AG09309 (cell line): ENCODE data around the gene HS2ST1.

Experiments used
- DNase-seq: peaks from one replicate; pipeline ENCODE4 v3.0.0-alpha.2; 2010; ENCODE audit warnings: low read depth
- H3K4me3 ChIP-seq: 2 replicates; pipeline ENCODE4 v1.5.1; 2011; ENCODE audit warnings: mild to moderate bottlenecking, low read depth, low read length, moderate library complexity; ENCODE audit not compliant: control insufficient read depth
- CTCF ChIP-seq: IDR thresholded peaks from 2 replicates; pipeline ENCODE4 v1.5.1; 2011; ENCODE audit warnings: mild to moderate bottlenecking, low read depth, low read length, inconsistent platforms; ENCODE audit not compliant: insufficient read depth, control insufficient read depth; ENCODE audit errors: missing control alignments

HS2ST1 gene

GRCh38 chr1:87092846-87093245 lies 178.4 kb downstream of the HS2ST1 start:
- no peak for TF ChIP-seq CTCF
- no peak overlapping the region for H3K4me3 ChIP-seq
- no peak for DNase-seq

GRCh38 chr1:87093286-87093685 lies 178.9 kb downstream of the HS2ST1 start:
- no peak for DNase-seq
- no peak for TF ChIP-seq CTCF
- no peak overlapping the region for H3K4me3 ChIP-seq

GRCh38 chr1:87094238-87094637 lies 179.8 kb downstream of the HS2ST1 start:
- no peak for TF ChIP-seq CTCF
- H3K4me3 ChIP-seq = no peak overlapping the region
- DNase-seq = no peak

- TF ChIP-seq CTCF = no peak
- no peak for DNase-seq
- H3K4me3 ChIP-seq = no peak overlapping the region
These were observed 185.8 kb downstream of the HS2ST1 start for GRCh38 chr1:87100271-87100670.

GRCh38 chr1:87103074-87103473 lies 188.6 kb downstream of the HS2ST1 start:
- TF ChIP-seq CTCF = no peak
- DNase-seq = no peak
- no peak overlapping the region for H3K4me3 ChIP-seq

GRCh38 chr1:87104140-87104539 lies 189.7 kb downstream of the HS2ST1 start:
- no peak for DNase-seq
- no peak overlapping the region for H3K4me3 ChIP-seq
- no peak for TF ChIP-seq CTCF

- no peak overlapping the region for H3K4me3 ChIP-seq
- no peak for DNase-seq
- TF ChIP-seq CTCF = no peak
These were observed 190.5 kb downstream of the HS2ST1 start for GRCh38 chr1:87104945-87105344.
